GM12874 (cell line): ENCODE data around the gene POU6F1.

Source experiments
- CTCF ChIP-seq: IDR thresholded peaks from 2 replicates; pipeline ENCODE4 v1.5.1; 2011; ENCODE audit warnings: low read depth, mild to moderate bottlenecking, control low read depth, low read length, moderate library complexity; ENCODE audit not compliant: insufficient read depth

The POU6F1 gene

GRCh38 chr12:51247523-51248206 lies 29.8 kb upstream of the POU6F1 start:
- no peak for TF ChIP-seq CTCF

- TF ChIP-seq CTCF = 0 out of 2 replicates have a peak, but pooled peaks have one; percentile 11
Measured at GRCh38 chr12:51246254-51246853, 28.5 kb upstream of the POU6F1 start.

- no peak for TF ChIP-seq CTCF
Measured at GRCh38 chr12:51245476-51246253, 27.8 kb upstream of the POU6F1 start.

GRCh38 chr12:51244269-51244668 lies 26.4 kb upstream of the POU6F1 start:
- no peak for TF ChIP-seq CTCF

- TF ChIP-seq CTCF = no peak
Measured at GRCh38 chr12:51242876-51243275, 25.0 kb upstream of the POU6F1 start.

GRCh38 chr12:51242120-51242519 lies 24.3 kb upstream of the POU6F1 start:
- no peak for TF ChIP-seq CTCF

GRCh38 chr12:51240971-51241370 lies 23.1 kb upstream of the POU6F1 start:
- TF ChIP-seq CTCF = no peak
